ENCODE data around the gene ADAMTS17.

The ADAMTS17 gene

DNA sequence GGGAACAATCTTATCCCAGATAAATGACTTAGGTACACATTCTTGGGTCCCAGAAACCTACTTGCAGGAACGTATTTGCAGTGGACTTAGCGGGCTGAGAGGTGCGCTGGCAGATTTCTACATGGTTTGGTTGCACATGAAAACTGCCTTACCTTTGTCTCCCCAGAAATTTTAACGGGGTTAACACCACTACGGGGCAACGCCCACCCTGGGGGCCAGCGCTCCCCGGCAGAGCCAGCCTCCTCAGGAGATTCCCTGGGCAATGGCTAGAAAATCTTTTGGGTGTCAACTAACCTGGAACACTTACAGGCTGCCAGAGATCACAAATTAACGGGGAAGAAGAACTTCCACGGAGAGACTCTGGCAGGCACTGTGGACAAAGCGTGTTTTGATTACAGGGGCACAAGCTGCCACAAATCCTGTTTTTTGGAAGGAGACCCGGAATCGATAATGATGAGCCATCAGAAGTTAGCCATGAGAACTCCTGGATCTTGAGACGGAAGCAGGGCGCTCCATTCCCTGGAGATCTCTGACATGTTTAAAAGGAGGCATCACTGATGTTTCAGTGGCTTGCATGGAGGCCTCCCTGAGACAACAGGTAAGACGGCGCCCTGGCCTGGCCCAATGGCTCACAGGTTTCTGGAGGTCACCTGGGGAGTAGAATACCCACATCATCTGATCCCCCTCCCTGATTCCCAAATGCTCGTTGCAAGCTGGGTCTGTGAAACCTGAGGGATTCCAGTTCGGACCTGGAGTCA, 288.9 kb downstream of the ADAMTS17 start:
- peaks cover 6% of the 10 kb centered on the region for H3K4me1 ChIP-seq (ENCODE audit: insufficient read depth, low read length, poor library complexity, severe bottlenecking)
- no peaks in the 10 kb centered on the region for H3K27me3 ChIP-seq (ENCODE audit: insufficient read depth, low read length, poor library complexity, severe bottlenecking)
- H3K4me2 ChIP-seq (ENCODE audit: low read depth, low read length, poor library complexity, severe bottlenecking), result no peak overlapping the region
- no peaks in the 10 kb centered on the region for H3K79me2 ChIP-seq (ENCODE audit: insufficient read depth, low read length)
- H3K9ac ChIP-seq (ENCODE audit: low read depth, low read length, poor library complexity, severe bottlenecking), result no peak overlapping the region
- no peaks in the 10 kb centered on the region for H3K36me3 ChIP-seq (ENCODE audit: insufficient read depth, low read length)
- TF ChIP-seq EZH2phosphoT487 (IDR thresholded peaks at IDR 0.05; ENCODE audit: borderline replicate concordance), result no peak
- TF ChIP-seq, protein P1, sequence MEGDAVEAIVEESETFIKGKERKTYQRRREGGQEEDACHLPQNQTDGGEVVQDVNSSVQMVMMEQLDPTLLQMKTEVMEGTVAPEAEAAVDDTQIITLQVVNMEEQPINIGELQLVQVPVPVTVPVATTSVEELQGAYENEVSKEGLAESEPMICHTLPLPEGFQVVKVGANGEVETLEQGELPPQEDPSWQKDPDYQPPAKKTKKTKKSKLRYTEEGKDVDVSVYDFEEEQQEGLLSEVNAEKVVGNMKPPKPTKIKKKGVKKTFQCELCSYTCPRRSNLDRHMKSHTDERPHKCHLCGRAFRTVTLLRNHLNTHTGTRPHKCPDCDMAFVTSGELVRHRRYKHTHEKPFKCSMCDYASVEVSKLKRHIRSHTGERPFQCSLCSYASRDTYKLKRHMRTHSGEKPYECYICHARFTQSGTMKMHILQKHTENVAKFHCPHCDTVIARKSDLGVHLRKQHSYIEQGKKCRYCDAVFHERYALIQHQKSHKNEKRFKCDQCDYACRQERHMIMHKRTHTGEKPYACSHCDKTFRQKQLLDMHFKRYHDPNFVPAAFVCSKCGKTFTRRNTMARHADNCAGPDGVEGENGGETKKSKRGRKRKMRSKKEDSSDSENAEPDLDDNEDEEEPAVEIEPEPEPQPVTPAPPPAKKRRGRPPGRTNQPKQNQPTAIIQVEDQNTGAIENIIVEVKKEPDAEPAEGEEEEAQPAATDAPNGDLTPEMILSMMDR (conservative IDR thresholded peaks at IDR 0.05; ENCODE audit: low read length), result no peak
- H4K20me1 ChIP-seq (ENCODE audit: insufficient read depth, low read length, poor library complexity, severe bottlenecking), result no peaks in the 10 kb centered on the region
- no peaks in the 10 kb centered on the region for H3K9me2 ChIP-seq (replicated peaks; ENCODE audit: low read depth, low read length)
- no peak overlapping the region for H2AFZ ChIP-seq (ENCODE audit: low read length)
- H3F3A ChIP-seq (ENCODE audit: low read depth), result no peaks in the 10 kb centered on the region
- H3K9me3 ChIP-seq (ENCODE audit: insufficient read depth, low read depth, low read length), result no peaks in the 10 kb centered on the region
- no peak overlapping the region for H3K4me3 ChIP-seq (ENCODE audit: low read length, poor library complexity, severe bottlenecking)

DNA sequence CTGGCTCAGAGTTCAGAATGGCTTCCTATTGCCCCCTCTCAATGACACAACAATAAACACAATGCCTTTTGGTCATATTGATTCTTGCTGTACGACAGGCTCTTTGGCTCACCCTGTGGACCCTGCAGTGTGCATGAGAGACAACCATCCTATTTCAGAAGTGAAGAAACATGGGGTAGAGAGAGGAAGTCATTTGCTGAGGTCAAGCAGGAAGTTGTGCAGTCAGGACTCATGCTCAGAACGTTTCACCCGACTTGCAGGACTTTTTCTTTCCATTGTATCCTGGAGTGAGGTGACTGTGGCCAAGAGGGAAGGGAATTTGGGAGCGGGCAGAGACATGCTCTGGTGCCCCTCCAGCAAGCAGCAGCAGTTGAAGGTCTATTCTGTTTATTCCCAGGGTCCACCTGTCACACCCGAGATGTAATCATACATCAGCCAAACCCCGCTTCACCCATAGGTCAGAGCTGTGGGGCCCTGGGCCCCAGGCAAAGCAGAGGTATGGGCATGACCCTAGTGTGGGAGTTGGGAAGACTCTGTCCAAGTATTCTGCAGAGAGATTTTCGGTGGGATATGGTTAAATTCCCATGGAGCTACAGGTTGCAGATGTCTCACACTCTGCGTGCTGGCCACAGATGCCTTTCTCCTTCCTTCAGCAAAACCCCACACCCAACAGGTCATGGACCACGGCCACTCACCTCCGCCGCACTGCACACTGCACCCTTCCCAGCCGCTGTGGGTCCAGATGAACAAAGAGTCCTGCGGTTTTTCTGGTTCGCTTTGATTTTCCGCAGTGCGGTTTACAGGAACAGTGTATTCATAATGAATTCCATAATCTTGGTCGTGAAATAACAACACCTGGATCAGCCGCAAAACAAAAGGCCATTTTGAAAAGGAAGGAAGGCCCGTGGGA, 290.6 kb downstream of the ADAMTS17 start:
- no peaks in the 10 kb centered on the region for H3K9me2 ChIP-seq (replicated peaks; ENCODE audit: low read depth, low read length)
- H3F3A ChIP-seq (ENCODE audit: low read depth), result no peaks in the 10 kb centered on the region
- no peaks in the 10 kb centered on the region for H3K9me3 ChIP-seq (ENCODE audit: insufficient read depth, low read depth, low read length)
- H3K27me3 ChIP-seq (ENCODE audit: insufficient read depth, low read length, poor library complexity, severe bottlenecking), result no peaks in the 10 kb centered on the region
- H3K4me1 ChIP-seq (ENCODE audit: insufficient read depth, low read length, poor library complexity, severe bottlenecking), result peaks cover 6% of the 10 kb centered on the region
- TF ChIP-seq, protein P1 (conservative IDR thresholded peaks at IDR 0.05; ENCODE audit: low read length), result no peak
- no peak for TF ChIP-seq EZH2phosphoT487 (IDR thresholded peaks at IDR 0.05; ENCODE audit: borderline replicate concordance)
- no peak overlapping the region for H3K4me2 ChIP-seq (ENCODE audit: low read depth, low read length, poor library complexity, severe bottlenecking)
- no peak overlapping the region for H3K9ac ChIP-seq (ENCODE audit: low read depth, low read length, poor library complexity, severe bottlenecking)
- H3K36me3 ChIP-seq (ENCODE audit: insufficient read depth, low read length), result no peaks in the 10 kb centered on the region
- peak overlapping the region; percentile 78 for H2AFZ ChIP-seq (ENCODE audit: low read length)
- no peak overlapping the region for H3K4me3 ChIP-seq (ENCODE audit: low read length, poor library complexity, severe bottlenecking)
- no peaks in the 10 kb centered on the region for H4K20me1 ChIP-seq (ENCODE audit: insufficient read depth, low read length, poor library complexity, severe bottlenecking)
- no peaks in the 10 kb centered on the region for H3K79me2 ChIP-seq (ENCODE audit: insufficient read depth, low read length)

DNA sequence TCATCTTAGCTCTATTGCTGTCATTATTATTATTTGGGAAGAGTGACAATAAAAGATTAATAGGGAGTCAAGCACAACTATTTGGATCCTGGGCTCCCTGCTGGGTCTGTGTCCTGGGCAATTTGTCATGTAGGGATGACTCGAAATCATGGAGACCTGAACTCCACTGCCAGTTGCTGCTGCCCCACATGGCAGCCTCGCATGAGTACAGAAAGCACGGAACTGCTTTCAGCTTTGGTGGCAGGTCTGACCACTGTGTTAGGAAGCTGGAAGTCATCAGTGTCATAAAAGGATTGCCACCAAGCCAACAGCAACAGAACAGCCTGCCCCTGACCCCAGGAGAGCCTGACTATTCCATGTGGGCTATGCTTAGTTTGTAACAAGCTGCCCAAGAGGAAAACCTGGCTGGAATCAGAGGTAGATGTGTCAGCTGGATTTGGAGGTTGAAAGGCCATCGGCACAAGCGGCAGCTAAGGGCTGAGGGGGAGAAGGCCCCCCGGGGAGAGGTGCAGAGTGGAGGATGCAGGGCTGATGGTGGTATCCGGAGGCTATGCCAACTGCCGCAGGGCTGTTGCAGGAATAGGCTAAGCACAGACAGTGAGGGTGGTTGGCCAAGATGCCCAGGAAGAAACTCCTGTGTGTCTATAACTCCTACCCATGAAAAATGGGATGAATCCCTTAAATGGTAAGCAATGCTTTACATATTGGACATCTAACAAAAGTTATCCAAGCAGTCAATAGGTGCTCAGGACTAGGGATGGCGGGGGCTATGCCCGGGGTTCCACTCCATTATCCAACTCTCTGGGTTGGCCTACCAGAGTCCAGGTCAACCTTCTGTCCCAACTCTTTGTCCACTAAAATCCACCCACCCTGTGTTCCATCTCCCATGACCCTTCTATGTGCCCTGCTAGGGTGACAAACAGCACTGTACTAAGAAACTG, 291.6 kb downstream of the ADAMTS17 start:
- Histone ChIP-seq H3K4me3 (ENCODE audit: low read length, poor library complexity, severe bottlenecking) (no peak overlapping the region), H3K79me2 (ENCODE audit: insufficient read depth, low read length) (no peaks in the 10 kb centered on the region), H2AFZ (ENCODE audit: low read length) (peak overlapping the region; percentile 78), H3F3A (ENCODE audit: low read depth) (no peaks in the 10 kb centered on the region), H3K4me1 (ENCODE audit: insufficient read depth, low read length, poor library complexity, severe bottlenecking) (peaks cover 6% of the 10 kb centered on the region), H3K36me3 (ENCODE audit: insufficient read depth, low read length) (no peaks in the 10 kb centered on the region), H3K4me2 (ENCODE audit: low read depth, low read length, poor library complexity, severe bottlenecking) (no peak overlapping the region), H3K9ac (ENCODE audit: low read depth, low read length, poor library complexity, severe bottlenecking) (no peak overlapping the region), H4K20me1 (ENCODE audit: insufficient read depth, low read length, poor library complexity, severe bottlenecking) (no peaks in the 10 kb centered on the region), H3K27me3 (ENCODE audit: insufficient read depth, low read length, poor library complexity, severe bottlenecking) (no peaks in the 10 kb centered on the region), H3K9me2 (replicated peaks; ENCODE audit: low read depth, low read length) (no peaks in the 10 kb centered on the region), H3K9me3 (ENCODE audit: insufficient read depth, low read depth, low read length) (no peaks in the 10 kb centered on the region)
- TF ChIP-seq EZH2phosphoT487 (IDR thresholded peaks at IDR 0.05; ENCODE audit: borderline replicate concordance), result no peak
- TF ChIP-seq, protein P1 (conservative IDR thresholded peaks at IDR 0.05; ENCODE audit: low read length), result no peak
